Body of pancreas (tissue), 4 donors: ENCODE results near the gene MAML3.

ENCODE experiments used
- CTCF ChIP-seq, 7 experiments: fragments of 450-650 bp in 4 of 7; fragments of 200-600 bp in 3 of 7; sonication (generic) in 3 of 7; IDR thresholded peaks; one replicate each; pipeline ENCODE4 v1.5.1; 2016 to 2019; ENCODE audit warnings: antibody characterized with exemption in 7 of 7
- POLR2A ChIP-seq, 3 donors: fragments of 450-650 bp; IDR thresholded peaks; one replicate each; pipeline ENCODE4 v1.6.1; 2016; ENCODE audit warnings: antibody characterized with exemption in 3 of 3, mild to moderate bottlenecking in 2 of 3

GRCh38 chr4:139710073-139710472 lies 443.9 kb downstream of the MAML3 start:
- TF ChIP-seq POLR2A (IDR thresholded peaks at IDR 0.05) (no peak), CTCF (IDR thresholded peaks at IDR 0.05) (no peak)
